GM18867 (cell line): Measurements from ENCODE around the gene PPP2R5C.

ENCODE experiments used
- ATAC-seq: cut with Tn5 transposase; IDR thresholded peaks from one replicate; pipeline ENCODE4 v1.9.1; 2021; ENCODE audit warnings: mild to moderate bottlenecking, moderate library complexity; ENCODE audit not compliant: unreplicated experiment

PPP2R5C gene

DNA sequence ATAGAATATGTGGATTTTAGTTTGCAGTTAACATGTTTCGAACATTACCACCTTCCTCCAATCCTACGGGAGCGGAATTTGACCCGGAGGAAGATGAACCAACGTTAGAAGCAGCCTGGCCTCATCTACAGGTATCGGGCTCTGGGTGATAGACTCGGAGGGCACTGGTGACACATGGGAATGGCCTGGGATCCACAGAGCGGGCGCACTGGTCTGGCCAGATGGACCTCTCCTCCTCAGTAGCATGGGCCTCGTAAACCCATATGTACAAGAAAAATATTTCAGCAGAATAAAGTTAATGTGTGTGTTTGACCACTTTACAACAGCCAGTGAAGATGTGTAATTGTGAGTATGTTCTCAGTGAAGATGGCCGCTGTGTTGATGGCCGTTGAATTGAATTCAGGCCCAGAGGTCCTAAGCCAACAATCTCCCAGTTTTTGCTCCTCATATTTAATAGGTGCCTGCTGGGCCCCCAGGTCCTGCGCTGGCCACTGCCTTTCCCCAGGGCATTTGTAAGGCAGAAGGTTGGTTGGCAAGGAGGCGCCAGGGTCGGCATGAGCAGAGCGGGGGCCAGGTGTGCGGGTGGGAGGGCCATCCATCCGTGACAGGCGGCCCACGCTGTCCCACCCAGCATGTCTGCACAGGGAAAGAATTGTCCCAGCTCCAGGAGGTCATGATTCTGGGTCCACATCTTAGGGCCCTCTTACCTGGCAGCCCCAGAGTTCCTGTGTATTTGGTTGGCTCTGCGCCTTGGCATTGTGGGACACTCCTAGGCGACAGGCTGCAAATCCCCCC, 120.8 kb downstream of the PPP2R5C start:
- ATAC-seq: no peak

DNA sequence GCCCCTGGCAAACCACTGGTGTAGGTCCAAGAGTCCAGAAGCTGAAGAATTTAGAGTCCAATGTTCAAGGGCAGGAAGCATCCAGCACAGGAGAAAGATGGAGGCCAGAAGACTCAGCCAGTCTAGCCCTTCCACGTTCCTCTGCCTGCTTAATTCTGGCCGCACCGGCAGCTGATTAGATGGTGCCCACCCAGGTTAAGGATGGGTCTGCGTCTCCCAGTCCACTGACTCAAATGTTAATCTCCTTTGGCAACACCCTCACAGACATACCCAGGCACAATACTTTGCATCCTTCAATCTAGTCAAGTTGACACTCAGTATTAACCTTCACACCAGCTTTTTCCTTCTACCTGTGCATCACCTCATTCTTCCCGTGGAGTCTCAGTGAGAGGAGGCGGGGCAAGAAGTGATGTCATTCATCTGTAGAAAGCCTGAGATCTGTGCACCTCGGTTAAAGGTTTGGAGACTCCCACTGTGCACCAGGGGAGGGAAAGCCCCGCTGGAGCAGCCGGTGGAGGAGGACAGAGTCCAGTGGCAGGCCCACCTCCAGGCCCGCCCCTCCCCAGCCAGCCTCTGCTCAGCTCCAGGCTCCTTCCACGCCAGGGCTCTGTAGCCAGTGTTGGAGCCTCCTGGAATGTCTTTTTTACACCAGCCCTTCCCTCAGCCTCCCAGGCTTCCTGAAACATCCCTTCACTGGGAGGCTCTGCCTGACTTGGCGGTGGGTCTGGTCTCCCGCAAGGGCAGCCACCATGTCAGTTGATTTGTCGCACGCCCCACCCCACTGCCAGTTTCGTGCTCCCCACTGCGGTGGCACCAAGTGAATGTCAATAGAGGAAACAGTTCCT, 122.8 kb downstream of the PPP2R5C start:
- no peak for ATAC-seq

DNA sequence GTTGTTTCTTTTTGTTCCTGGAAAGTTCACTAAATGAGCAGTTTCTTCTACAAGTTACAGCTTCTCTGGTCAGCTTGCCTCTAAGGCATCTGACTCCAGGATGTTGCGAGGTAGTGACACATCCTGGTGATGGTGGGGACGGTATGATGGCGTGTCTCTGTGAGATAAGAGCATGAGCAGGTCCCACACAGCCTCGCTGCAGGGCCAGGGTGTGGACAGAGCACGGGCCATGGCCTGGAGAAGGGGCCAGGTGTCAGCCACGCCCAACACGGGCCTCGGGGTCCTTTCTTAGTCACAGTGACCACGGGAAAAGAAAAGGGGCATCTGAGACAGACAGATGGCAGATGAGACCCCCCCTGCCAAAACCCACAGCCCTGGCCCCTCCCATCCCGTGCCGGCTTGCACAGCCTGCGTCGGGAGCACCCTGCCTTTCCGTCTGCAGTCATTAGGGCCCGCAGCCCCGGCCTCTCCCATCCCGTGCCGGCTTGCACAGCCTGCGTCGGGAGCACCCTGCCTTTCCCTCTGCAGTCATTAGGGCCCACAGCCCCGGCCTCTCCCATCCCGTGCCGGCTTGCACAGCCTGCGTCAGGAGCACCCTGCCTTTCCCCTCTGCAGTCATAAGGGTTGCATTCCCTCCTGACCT, 123.5 kb downstream of the PPP2R5C start:
- no peak for ATAC-seq

DNA sequence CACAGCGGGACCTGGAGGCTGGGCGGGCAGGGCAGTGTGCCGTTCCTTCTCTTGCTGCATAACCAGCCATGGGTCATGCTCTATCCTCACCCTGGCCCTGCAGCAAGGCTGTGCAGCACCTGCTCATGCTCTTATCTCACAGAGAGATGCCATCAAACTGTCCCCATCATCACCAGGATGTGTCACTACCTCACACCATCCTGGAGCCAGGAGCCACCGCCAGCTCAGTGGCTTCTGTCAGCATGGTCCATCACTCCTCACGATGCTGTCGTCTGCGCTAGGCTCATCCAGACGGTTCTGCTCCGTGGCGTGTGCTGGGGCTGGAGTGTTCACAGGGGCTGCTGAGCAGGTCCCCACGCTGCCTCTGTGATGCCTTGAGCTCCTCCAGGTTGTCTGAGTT, 125.7 kb downstream of the PPP2R5C start:
- no peak for ATAC-seq

DNA sequence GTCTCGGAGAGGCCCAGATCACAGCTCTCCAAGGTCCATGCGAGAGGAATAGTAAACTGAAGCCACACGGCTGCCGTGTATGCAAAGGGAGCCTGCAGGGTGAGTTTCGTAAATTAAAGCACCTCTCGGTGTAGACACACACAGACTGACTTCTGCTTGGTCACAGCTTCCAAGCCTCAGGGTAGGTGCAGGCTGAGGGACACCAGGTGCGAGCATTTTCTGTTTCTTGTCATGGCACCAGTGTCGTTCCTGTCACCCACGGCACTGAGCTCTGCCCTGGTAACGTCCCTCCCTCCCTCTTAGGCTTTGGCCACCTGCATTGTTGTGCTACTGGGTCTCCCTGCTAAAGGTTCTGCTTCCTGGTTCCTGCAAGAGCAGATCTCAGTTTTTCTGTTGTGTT, 126.7 kb downstream of the PPP2R5C start:
- ATAC-seq: no peak

DNA sequence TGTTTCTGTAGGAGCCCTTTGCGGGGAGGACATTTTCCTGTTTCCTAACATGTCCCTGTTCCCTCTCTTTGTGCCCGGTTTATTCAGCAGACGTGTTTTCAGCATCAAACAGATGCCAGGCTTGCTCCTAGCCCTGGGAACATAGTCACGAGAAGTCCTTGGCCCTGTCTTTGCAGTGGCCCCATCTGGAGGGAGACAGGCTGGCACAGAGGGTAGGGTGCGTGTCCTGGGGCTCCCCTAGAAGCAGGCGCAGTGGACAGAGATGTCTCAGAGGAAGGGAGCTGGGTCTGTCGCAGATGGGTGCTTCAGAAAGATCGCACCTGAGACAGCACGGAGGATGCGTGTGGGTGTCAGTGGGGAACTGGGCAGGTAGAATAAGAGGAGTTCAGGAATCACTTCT, 127.9 kb downstream of the PPP2R5C start:
- ATAC-seq: no peak

DNA sequence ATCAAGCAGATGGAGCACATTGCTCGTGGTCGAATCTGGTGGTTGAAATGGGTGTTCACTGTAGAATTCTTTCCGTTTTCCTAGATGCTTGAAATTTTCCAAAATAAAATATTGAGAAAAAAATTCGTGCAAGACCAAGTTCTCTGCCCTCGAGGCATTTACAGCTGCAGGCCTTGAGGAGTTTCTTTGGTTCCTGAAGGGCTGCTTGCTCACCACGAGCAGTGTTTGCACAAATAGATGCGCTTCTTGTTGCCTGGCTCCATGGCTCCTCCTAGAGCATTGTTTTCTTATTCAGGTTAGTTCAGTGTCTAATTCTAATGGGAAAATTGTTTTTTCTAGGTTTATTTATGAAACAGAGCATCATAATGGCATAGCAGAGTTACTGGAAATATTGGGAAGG, 128.4 kb downstream of the PPP2R5C start:
- ATAC-seq: no peak

DNA sequence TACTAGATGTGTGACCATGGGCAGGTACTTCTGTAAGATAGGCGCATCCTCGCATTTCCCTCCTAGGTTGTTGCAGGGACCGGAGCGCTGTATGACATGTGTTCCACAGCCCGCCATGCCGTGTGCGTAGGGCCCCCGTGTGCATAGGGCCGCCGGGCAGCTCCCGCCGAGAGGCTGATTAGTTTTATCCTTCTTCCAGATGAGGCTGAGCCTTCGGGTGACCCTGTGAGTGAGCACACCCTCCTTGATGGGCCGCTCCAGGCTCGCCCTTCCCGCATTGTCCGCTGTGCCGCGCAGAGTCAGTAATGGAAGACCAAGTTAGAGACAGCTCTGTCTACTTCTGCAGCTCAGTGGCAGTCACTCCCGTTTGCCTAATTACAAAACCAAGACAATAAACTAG, 130.0 kb downstream of the PPP2R5C start:
- no peak for ATAC-seq

DNA sequence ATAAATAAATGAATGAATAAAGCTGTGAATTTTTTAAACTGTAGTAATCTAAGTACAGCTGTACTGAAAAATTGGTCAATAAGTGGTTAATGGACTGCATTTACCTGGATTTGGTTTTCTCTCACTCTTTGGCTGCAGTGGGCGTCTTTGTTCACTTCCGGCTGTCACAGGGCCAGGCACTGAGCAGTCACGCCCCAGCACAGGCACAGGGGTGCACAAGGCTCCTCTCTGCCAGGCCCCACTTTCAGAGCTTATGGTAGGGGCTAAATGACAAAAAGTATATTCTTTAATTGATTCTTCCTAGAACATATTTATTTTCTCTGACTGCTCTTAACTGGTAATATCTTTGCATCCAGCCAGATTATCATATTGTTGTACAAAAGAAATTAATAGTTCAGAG, 132.2 kb downstream of the PPP2R5C start:
- no peak for ATAC-seq

DNA sequence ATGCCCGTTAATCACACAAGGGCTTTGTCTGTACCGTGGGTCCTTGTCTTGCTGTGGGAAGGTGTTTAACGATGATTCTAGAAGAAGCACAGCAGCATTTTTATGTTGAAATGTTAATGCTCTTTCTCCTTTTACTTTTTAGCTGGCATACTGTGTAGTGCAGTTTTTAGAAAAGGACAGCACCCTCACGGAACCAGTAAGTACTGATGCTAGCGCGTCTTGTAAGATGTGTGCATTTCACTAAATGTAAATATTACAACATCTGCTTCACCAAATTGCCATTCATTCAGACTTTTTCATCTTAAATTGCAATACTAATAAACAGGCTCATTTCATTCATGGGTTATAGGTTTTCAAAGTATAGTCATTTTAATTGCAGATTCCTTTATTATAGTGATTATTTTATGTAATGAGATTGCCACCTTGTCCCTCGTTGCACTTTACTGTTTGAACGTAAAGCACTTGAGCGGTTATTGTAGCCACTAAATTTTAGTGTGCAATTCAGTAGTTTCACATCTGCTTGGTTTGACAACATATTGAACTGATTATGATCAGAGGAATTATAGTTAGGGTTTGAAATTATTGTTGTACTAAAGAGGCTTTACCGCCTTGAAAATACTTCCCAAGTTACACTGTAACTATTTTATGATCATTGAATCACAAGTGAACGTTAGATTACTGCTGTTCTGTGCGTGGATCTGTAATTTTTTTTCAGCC, 133.0 kb downstream of the PPP2R5C start:
- no peak for ATAC-seq

DNA sequence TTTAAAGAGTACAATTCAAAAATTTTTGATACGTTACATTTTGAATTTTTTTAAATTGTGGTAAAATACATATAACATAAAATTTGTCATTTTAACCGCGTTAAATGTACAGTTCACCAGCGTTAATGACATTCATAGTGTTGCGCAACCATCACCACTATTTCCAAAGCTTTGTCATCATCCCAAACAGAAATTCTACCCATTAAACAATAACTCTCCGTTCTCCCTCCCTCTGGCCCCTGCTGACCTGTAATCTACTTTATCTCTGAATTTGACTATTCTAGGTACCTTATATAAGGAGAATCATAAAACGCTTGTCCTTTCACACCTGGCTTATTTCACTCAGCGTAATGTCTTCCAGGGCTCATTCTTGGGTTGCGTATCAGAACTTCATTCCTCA, 133.7 kb downstream of the PPP2R5C start:
- no peak for ATAC-seq

DNA sequence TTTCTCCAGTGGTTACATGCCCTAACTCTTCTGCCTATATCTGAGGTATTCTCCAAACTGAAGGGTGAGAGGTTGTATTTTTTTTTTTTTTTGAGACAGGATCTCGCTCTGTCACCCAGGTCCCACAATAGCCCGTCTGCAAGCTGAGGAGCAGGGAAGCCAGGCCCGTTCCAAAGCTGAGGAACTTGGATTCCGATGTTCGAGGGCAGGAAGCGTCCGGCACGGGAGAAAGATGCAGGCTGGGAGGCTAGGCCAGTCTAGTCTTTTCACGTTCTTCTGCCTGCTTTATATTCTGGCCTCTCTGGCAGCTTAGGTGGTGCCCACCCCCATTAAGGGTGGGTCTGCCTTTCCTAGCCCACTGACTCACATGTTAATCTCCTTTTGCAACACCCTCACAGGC, 135.8 kb downstream of the PPP2R5C start:
- no peak for ATAC-seq

DNA sequence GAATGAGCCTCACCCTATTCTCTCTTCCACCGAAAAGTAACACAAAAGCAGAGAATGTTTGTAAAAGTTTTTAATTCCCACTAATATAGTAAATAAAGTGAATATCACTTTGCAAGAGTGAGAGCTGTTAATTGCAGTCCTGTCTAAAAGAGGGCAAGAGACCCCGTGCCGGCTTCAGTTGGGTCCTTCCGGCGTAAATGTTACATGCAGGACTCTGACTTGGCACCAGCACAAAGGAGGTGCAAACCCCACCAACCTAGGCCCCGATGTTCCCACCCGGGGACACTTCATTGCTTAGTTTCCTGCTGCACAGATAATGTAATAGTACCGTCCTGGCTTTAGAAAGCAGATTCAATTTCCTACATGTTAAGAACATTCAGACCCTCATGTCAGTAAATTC, 136.9 kb downstream of the PPP2R5C start:
- ATAC-seq: no peak

DNA sequence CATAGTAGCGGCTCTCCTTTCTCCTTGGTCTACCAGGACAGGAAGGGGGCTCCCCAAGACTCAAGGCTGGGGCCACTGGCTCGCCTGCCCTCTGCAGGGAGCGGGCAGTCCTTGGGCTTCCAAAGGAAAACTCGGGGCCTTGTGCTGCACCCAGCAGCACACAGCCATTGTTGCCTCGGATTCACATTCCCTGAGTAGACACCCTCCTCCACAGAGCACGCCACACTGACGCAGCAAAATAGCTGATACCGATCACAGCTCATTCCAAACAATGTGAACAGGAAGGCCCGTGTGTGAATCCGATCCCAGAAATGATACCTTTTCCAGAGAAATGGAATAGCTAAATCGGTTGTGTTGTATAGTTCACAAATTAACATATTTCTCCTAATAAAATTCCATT, 137.8 kb downstream of the PPP2R5C start:
- no peak for ATAC-seq

DNA sequence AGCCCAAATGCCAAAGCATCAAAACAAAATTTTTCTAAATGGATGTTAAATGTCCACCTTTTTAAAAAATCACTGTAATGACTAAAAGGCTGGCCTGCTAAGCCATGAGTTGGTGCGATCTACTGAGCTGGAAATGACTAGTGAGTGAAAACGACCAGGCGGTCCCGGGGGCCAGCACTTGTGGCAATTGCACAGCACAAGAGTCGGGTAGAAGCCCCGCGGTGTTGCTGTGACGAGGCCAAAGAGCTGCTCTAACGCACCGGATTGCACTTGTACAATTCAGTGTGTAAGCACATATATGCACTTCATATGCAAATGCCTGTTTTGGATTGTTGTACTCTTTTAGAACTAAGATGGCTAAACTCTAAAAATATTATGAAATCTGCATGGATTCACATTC, 138.7 kb downstream of the PPP2R5C start:
- no peak for ATAC-seq

DNA sequence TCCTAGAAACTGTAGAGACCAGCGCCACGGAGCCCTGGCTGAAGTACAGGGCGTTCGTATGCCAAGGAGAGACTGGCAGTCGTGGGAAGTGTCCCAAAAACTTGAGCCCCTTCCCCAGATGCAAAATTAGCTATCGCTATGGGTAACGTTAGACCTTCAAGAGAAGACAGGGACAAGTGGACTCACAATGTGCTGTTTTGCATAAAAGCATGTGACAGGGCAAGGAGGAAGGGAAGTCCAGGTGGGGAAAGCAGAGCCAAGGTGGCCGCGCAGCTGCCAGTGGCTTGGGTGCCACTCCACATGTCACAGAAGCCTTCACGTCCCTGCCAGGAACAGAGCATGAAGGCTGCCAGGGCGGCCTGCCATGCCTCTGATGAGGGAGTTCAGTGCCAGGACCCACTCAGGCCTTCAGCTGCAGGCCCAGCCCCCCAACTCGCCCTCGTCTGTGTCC, 141.6 kb downstream of the PPP2R5C start:
- no peak for ATAC-seq

DNA sequence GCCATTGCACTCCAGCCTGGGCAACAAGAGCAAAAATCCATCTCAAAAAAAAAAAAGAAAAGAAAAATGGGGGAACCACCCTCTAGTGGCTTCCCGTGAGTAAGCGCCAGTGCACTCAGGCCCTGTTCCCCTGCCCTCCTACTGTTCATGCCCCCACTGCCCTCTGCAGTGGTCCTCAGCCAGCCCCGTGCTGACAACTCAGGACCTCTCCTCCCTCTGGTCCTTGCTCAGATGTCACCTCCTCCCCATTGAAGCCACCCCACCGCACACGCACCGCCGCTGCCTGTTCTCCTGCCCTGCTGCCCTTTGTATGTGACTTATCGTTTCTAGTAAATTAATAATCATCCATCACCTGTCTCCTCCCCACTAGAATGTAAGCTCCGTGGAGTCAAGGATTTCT, 144.1 kb downstream of the PPP2R5C start:
- no peak for ATAC-seq

DNA sequence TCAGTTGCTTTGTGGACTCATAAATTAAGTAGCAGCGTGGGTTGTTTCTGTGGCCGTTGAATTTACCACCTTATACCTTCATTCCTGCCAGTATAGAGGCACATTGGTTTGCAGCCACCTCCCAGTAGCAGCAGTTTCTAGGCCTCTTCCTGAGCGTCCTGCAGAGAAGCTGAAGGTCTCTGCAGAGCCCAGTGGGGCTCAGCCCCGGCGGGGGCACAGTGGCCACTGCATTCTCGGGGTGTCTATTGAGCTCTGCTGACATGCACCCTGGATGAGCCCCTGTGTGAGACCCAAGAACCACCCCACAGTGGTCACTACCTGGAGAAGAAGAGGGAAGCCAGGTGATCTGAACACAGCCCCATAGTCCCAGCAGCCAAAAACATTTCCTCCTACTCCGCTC, 145.1 kb downstream of the PPP2R5C start:
- ATAC-seq: no peak

DNA sequence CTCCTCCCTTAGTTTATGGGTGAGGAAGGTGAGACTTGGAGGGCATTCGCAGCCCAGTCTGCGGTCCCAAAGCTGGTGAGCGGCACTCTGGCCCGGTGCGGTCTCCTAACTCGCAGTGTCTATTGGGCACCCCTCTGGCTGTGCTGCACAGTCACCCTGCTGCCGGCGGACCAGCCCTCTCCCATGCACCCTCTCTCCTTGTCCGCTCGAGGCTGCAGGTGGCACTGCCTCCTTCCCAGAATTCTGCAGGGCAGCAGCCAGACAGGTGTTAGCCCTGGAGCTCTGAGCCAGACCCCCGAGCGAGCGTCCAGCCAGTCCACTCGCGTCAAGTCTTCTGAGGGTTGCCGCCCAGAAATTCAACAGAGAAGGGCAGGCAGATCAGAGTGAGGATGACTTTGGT, 146.1 kb downstream of the PPP2R5C start:
- no peak for ATAC-seq

DNA sequence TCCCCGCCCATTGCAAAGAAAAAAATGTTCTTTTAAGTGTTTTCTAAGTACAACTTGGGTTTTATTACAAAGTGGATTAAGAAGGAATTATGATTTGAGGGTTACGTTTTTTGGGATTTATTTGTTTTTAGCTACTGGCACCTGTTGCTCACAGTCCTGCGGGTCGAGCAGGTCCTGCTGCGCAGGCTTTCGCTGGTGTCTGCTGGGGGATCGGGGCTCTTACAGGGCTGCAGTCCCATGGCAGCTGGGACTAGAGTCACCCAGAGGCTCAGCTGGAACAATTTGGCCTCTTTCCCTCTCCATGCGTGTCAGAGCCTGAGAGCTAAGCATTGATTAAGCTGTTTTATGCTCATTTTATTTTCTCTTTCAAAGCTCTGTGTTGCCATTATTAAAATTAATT, 147.3 kb downstream of the PPP2R5C start:
- no peak for ATAC-seq
